ENCODE results near the gene C19orf18.

DNA sequence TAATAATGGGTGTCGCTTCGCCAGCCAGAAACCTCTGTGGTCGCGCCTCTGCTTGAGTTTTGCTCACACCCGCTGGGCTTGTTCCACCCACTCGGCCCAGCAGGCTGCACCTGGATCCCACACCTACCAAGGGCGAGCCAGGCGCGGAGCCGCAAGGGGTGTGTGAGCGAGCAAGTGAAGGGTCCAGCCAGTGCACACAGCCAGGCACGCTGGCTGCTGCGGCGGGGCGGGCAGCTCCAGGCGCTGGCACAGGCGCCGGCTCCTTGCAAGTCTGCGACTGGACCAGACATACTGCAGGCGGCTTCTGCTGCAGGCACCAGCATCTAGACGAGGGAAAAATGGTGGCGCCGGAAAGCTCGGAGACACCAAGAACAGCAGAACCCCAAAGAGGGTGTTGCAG, 25.0 kb downstream of the C19orf18 start:
- TF ChIP-seq, protein P1, sequence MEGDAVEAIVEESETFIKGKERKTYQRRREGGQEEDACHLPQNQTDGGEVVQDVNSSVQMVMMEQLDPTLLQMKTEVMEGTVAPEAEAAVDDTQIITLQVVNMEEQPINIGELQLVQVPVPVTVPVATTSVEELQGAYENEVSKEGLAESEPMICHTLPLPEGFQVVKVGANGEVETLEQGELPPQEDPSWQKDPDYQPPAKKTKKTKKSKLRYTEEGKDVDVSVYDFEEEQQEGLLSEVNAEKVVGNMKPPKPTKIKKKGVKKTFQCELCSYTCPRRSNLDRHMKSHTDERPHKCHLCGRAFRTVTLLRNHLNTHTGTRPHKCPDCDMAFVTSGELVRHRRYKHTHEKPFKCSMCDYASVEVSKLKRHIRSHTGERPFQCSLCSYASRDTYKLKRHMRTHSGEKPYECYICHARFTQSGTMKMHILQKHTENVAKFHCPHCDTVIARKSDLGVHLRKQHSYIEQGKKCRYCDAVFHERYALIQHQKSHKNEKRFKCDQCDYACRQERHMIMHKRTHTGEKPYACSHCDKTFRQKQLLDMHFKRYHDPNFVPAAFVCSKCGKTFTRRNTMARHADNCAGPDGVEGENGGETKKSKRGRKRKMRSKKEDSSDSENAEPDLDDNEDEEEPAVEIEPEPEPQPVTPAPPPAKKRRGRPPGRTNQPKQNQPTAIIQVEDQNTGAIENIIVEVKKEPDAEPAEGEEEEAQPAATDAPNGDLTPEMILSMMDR (IDR thresholded peaks at IDR 0.05): no peak
- no peak for TF ChIP-seq POLR2A (IDR thresholded peaks at IDR 0.05)

Measured in thyroid gland (tissue), 4 donors.